Endothelial cell of umbilical vein (primary cell): ENCODE data around the gene LRRC8C. TPM values are rescaled to one million over a fixed set of nuclear protein-coding genes. Genes with fewer than 3 reads are reported as not detected.

Experiments used
- BruUV-seq: library from RNA; stranded (reverse); fragments of 400-500 nt; replicated peaks from 2 replicates; lab custom pipeline; 2021; lab: Mats Ljungman, UMichigan
- CTCF ChIA-PET: fragments of 300-600, 350-600 bp; sonication (Branson Sonifier 250); formaldehyde crosslinking; loops from one replicate; lab custom pipeline; 2021; ENCODE audit warnings: antibody characterized with exemption, inconsistent platforms; lab: Charles Lee
- POLR2A ChIA-PET: fragments of 300-600, 350-600 bp; sonication (Branson Sonifier 250); formaldehyde crosslinking; loops from one replicate; lab custom pipeline; 2021; ENCODE audit warnings: antibody characterized with exemption, inconsistent platforms; lab: Charles Lee
- DNase-seq: peaks from one replicate; pipeline ENCODE4 v3.0.0-alpha.2; 2011; ENCODE audit warnings: low read depth, low spot score
- FAIRE-seq: peaks from 2 replicates; lab custom pipeline; 2011; peaks lifted over from hg19 to GRCh38; lab: Jason Lieb, UNC
- H2AFZ ChIP-seq: 2 replicates; pipeline ENCODE4 v1.6.0; 2012; ENCODE audit warnings: low read depth, low read length, control low read depth, inconsistent platforms
- H3K27ac ChIP-seq: 2 replicates; pipeline ENCODE4 v1.5.1; 2011; ENCODE audit warnings: low read depth, mild to moderate bottlenecking, control low read depth, low read length, moderate library complexity; ENCODE audit not compliant: insufficient read depth
- H3K27me3 ChIP-seq, 2 experiments: 2 replicates each; pipeline versions ENCODE4 v1.6.0 to v1.6.1; 2011; ENCODE audit warnings: low read length in 2 of 2, mixed read lengths in 1 of 2; ENCODE audit not compliant: control insufficient read depth in 2 of 2, insufficient read depth in 2 of 2
- H3K36me3 ChIP-seq, 2 experiments: 2 replicates in 1 of 2; 3 replicates in 1 of 2; pipeline ENCODE4 v1.5.1; 2011; ENCODE audit warnings: low read length in 2 of 2, mild to moderate bottlenecking in 1 of 2, moderate library complexity in 1 of 2; ENCODE audit not compliant: control insufficient read depth in 2 of 2, insufficient read depth in 2 of 2; ENCODE audit errors: extremely low read depth in 1 of 2
- H3K4me1 ChIP-seq: 3 replicates; pipeline ENCODE4 v1.5.1; 2011; ENCODE audit warnings: mild to moderate bottlenecking, low read length; ENCODE audit not compliant: control insufficient read depth, insufficient read depth; ENCODE audit errors: extremely low read depth
- H3K4me2 ChIP-seq: 2 replicates; pipeline ENCODE4 v1.6.1; 2011; ENCODE audit warnings: low read length, control low read depth, mixed read lengths; ENCODE audit not compliant: insufficient read depth
- H3K4me3 ChIP-seq, 3 experiments: fragments of 200-600 bp in 1 of 3; sonication (generic), shearing (Covaris generic) in 1 of 3; replicated peaks in 1 of 3; 2 replicates each; pipeline ENCODE4 v1.5.1; 2011 to 2016; ENCODE audit warnings: control low read depth in 3 of 3, low read length in 3 of 3, mild to moderate bottlenecking in 2 of 3, inconsistent platforms in 1 of 3, low read depth in 1 of 3, moderate library complexity in 1 of 3; ENCODE audit not compliant: insufficient read depth in 1 of 3
- H3K79me2 ChIP-seq: 2 replicates; pipeline ENCODE4 v1.6.0; 2012; ENCODE audit warnings: low read length, inconsistent platforms; ENCODE audit not compliant: control insufficient read depth, insufficient read depth
- H3K9ac ChIP-seq: replicated peaks from 2 replicates; pipeline ENCODE3; 2011; ENCODE audit warnings: low read length, control low read depth; ENCODE audit not compliant: insufficient read depth; ENCODE audit errors: extremely low read depth
- H3K9me1 ChIP-seq: replicated peaks from 3 replicates; pipeline ENCODE4 v1.6.0; 2011; ENCODE audit warnings: mild to moderate bottlenecking, low read length; ENCODE audit not compliant: control insufficient read depth, insufficient read depth; ENCODE audit errors: extremely low read depth
- H3K9me3 ChIP-seq: replicated peaks from 2 replicates; pipeline ENCODE4 v1.5.1; 2012; ENCODE audit warnings: low read length, inconsistent platforms; ENCODE audit not compliant: control insufficient read depth, insufficient read depth
- H4K20me1 ChIP-seq: replicated peaks from 2 replicates; pipeline ENCODE3; 2011; ENCODE audit warnings: mild to moderate bottlenecking, low read length; ENCODE audit not compliant: control insufficient read depth, insufficient read depth; ENCODE audit errors: extremely low read depth
- EZH2 ChIP-seq: IDR thresholded peaks from 2 replicates; pipeline ENCODE4 v1.6.1; 2012; ENCODE audit warnings: borderline replicate concordance, low read depth, mild to moderate bottlenecking, moderate library complexity, low read length, inconsistent platforms; ENCODE audit not compliant: severe bottlenecking
- FOS ChIP-seq: IDR thresholded peaks from 2 replicates; pipeline ENCODE4 v1.6.1; 2011; ENCODE audit warnings: mild to moderate bottlenecking, low read length, moderate library complexity, borderline replicate concordance; ENCODE audit not compliant: insufficient read depth
- GATA2 ChIP-seq: IDR thresholded peaks from 2 replicates; pipeline ENCODE4 v1.7.0; 2011; ENCODE audit warnings: low read depth, mild to moderate bottlenecking, moderate library complexity, mixed read lengths, low read length; ENCODE audit not compliant: insufficient read length, insufficient read depth
- JUN ChIP-seq: IDR thresholded peaks from 2 replicates; pipeline ENCODE4 v1.6.1; 2011; ENCODE audit warnings: borderline replicate concordance, low read depth; ENCODE audit not compliant: insufficient read length, insufficient read depth
- MYC ChIP-seq: IDR thresholded peaks from one replicate; pipeline ENCODE4 v1.6.1; 2011; ENCODE audit warnings: mild to moderate bottlenecking, low read depth, low read length
- POLR2A ChIP-seq: IDR thresholded peaks from 2 replicates; pipeline ENCODE4 v1.6.1; 2012; ENCODE audit warnings: low read depth, mild to moderate bottlenecking, control low read depth, low read length
- POLR2AphosphoS5 ChIP-seq: IDR thresholded peaks from 2 replicates; pipeline ENCODE4 v1.6.1; 2012; ENCODE audit warnings: low read depth, mild to moderate bottlenecking, control low read depth, low read length, moderate library complexity; ENCODE audit not compliant: insufficient read depth
- dilution Hi-C: fragments of 300-500 bp; cut with MboI; formaldehyde crosslinking; loops from one replicate; pipeline ENCODE4 v1.15.0; 2019; ENCODE audit warnings: low sequenced_read_pairs; ENCODE audit not compliant: extremely low pct_ligation_motif_present
- intact Hi-C: fragments of 100-400 bp; cut with micrococcal nuclease; formaldehyde crosslinking; loops from one replicate; pipeline ENCODE4 v1.10.0; 2022
- polyA plus RNA-seq, 4 experiments: library from polyadenylated mRNA; depleted of rRNA in 3 of 4; stranded (reverse) in 3 of 4; unstranded in 1 of 4; fragments of >200 nt; gene quantifications; 2 replicates each; pipeline versions ENCODE4 v1.2.1 to v1.2.3, GENCODE V29; 2011 to 2012; ENCODE audit warnings: missing spikeins in 1 of 4
- total RNA-seq: library from RNA; stranded (reverse); gene quantifications from 2 replicates; pipeline ENCODE4 v1.2.3, GENCODE V29; 2021
- TF ChIP-seq, protein P1 (sequence below), 2 donors: IDR thresholded peaks; 1 replicate in 1 of 2; 2 replicates in 1 of 2; pipeline ENCODE4 v1.5.1; 2011; ENCODE audit warnings: low read length in 2 of 2, mild to moderate bottlenecking in 2 of 2, moderate library complexity in 2 of 2, control low read depth in 1 of 2, inconsistent platforms in 1 of 2, low read depth in 1 of 2; ENCODE audit not compliant: insufficient read depth in 1 of 2; ENCODE audit errors: extremely low read depth in 1 of 2
- TF ChIP-seq, protein P2 (sequence below): IDR thresholded peaks from 2 replicates; pipeline ENCODE4 v1.6.1; 2011; ENCODE audit not compliant: insufficient read depth, insufficient read length

Gene LRRC8C
- total and polyA plus RNA-seq, 2 donors (not counting 3 experiments of a cell fraction or from before 2014, with no cell fraction given), result 33.6 to 51.5 TPM

DNA sequence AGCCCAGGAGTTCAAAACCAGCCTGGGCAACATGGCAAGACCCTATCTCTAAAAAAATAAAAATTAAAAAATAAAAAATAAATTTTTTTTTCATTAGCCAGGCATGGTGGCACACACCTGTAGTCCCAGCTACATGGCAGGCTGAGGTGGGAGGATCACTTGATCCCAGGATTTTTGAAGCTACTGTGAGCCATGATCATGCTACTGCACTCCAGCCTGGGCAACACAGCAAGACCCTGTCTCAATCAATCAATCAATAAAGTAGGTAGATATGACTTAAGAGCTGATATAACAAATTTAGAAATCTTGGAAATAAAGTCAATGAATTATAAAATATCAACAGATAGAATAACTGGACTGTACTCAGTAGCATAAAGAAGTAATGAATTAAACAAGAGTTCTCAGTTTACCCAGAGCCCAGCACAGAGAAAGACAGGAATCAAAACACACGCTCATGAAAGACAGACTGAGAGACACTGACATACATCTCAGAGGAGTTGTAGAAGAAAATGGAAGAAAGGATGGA is 69.7 kb downstream of the LRRC8C start:
- Histone ChIP-seq H3K9me3 (no peaks in the 10 kb centered on the region), H3K27ac (no peak overlapping the region), H3K4me1 (peaks cover 45% of the 10 kb centered on the region), H3K4me3 (no peak overlapping the region), H3K9ac (no peak overlapping the region), H3K4me2 (no peak overlapping the region), H3K9me1 (no peaks in the 10 kb centered on the region), H3K36me3 (peaks cover 0 to 4% of the 10 kb centered on the region in 2 experiments), H3K79me2 (peaks cover 28% of the 10 kb centered on the region), H3K27me3 (no peaks in the 10 kb centered on the region), H2AFZ (no peak overlapping the region), H4K20me1 (no peaks in the 10 kb centered on the region)
- CTCF ChIA-PET, result interaction anchor here (0.6 to 2.2 kb wide), 2 partner anchors 60 to 219 kb away, joined by 3 to 6 read pairs; no protein-coding TSS in a partner anchor
- POLR2A ChIA-PET, result interaction anchor here (0.6 kb wide), 1 partner anchor 10 kb away, joined by 3 read pairs; no protein-coding TSS in a partner anchor
- dilution Hi-C loops, result no loop called here
- no peak for FAIRE-seq
- TF ChIP-seq JUN (no peak), FOS (no peak), GATA2 (no peak), POLR2AphosphoS5 (no peak), MYC (no peak), POLR2A (no peak), EZH2 (no peak)
- TF ChIP-seq, protein P1, sequence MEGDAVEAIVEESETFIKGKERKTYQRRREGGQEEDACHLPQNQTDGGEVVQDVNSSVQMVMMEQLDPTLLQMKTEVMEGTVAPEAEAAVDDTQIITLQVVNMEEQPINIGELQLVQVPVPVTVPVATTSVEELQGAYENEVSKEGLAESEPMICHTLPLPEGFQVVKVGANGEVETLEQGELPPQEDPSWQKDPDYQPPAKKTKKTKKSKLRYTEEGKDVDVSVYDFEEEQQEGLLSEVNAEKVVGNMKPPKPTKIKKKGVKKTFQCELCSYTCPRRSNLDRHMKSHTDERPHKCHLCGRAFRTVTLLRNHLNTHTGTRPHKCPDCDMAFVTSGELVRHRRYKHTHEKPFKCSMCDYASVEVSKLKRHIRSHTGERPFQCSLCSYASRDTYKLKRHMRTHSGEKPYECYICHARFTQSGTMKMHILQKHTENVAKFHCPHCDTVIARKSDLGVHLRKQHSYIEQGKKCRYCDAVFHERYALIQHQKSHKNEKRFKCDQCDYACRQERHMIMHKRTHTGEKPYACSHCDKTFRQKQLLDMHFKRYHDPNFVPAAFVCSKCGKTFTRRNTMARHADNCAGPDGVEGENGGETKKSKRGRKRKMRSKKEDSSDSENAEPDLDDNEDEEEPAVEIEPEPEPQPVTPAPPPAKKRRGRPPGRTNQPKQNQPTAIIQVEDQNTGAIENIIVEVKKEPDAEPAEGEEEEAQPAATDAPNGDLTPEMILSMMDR (IDR thresholded peaks at IDR 0.05; ENCODE audit: extremely low read depth in 1 of 2, insufficient read depth in 1 of 2, low read depth in 1 of 2, low read length in 2 of 2), result no peak
- TF ChIP-seq, protein P2, sequence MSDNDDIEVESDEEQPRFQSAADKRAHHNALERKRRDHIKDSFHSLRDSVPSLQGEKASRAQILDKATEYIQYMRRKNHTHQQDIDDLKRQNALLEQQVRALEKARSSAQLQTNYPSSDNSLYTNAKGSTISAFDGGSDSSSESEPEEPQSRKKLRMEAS, result no peak
- no peak for DNase-seq
- BruUV-seq, result no TSS peak
- intact Hi-C loops, result no loop called here
